Right lobe of liver (tissue), 4 donors: ENCODE measurements around the gene RBFOX2.

Source experiments
- CTCF ChIP-seq, 4 donors: fragments of 200-600 bp in 3 of 4; fragments of 450-650 bp in 1 of 4; IDR thresholded peaks; one replicate each; pipeline versions ENCODE4 v1.5.1 to v1.8.0; 2016 to 2022; ENCODE audit warnings: antibody characterized with exemption in 4 of 4, mild to moderate bottlenecking in 2 of 4
- POLR2A ChIP-seq: fragments of 450-650 bp; IDR thresholded peaks from one replicate; pipeline ENCODE4 v1.6.1; 2017; ENCODE audit warnings: antibody characterized with exemption, mild to moderate bottlenecking
- donor health status: DM: no; HTN: no; CAD: no.
- donor health status: DM: no; HTN: no; CAD: no.
- donor health status: DM: no; HTN: yes; CAD: no.

DNA sequence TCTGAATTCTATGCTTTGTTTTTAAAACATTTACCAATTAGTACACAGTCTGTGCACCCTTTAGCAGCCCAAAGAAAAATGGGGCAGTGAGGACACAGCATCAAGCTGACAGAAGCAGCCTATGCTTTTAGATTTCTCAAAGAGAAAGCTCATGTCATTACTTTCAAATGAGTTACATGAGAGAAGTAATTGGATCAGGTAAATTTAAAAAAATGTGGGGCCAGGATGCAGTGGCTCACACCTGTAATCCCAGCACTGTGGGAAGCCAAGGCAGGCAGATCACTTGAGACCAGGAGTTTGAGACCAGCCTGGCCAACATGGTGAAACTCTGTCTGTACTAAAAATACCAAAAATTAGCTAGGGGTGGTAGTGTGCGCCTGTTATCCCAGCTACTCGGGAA is 253.3 kb downstream of the RBFOX2 start:
- TF ChIP-seq CTCF (IDR thresholded peaks at IDR 0.05) (no peak), POLR2A (no peak)
